SK-N-MC (cell line): ENCODE results near the gene MVK.

Experiments
- DNase-seq: peaks from one replicate; pipeline ENCODE4 v3.0.0-alpha.2; 2011; ENCODE audit warnings: low read depth, low spot score
- H3K27ac ChIP-seq: fragments of 200-600 bp; sonication (generic); 2 replicates; pipeline ENCODE4 v1.5.1; 2016; ENCODE audit warnings: mixed run types
- H3K36me3 ChIP-seq: fragments of 200-600 bp; sonication (generic); 2 replicates; pipeline ENCODE4 v1.6.1; 2017; ENCODE audit warnings: antibody characterized with exemption, low read length, mixed read lengths; ENCODE audit not compliant: insufficient read depth
- H3K4me3 ChIP-seq: fragments of 200-600 bp; sonication (generic); 2 replicates; pipeline ENCODE4 v1.5.1; 2016
- H3K9ac ChIP-seq: fragments of 200-600 bp; sonication (generic); 2 replicates; pipeline ENCODE4 v1.8.0; 2017; ENCODE audit warnings: mixed run types, mixed read lengths; ENCODE audit not compliant: insufficient read length
- H3K9me3 ChIP-seq: fragments of 200-600 bp; sonication (generic); 2 replicates; pipeline ENCODE4 v1.6.1; 2017; ENCODE audit warnings: low read depth, mild to moderate bottlenecking, antibody characterized with exemption, low read length, moderate library complexity, mixed read lengths
- EZH2 ChIP-seq: fragments of 200-600 bp; sonication (generic); IDR thresholded peaks from one replicate; pipeline ENCODE4 v1.6.1; 2017; ENCODE audit warnings: antibody characterized with exemption
- FOXP2 ChIP-seq: optimal IDR thresholded peaks from 2 replicates; pipeline ENCODE3; 2011; ENCODE audit warnings: mild to moderate bottlenecking, moderate library complexity; ENCODE audit not compliant: insufficient read depth; ENCODE audit errors: extremely low read length, control extremely low read depth
- POLR2AphosphoS5 ChIP-seq: IDR thresholded peaks from 2 replicates; pipeline ENCODE4 v1.6.1; 2012; ENCODE audit warnings: mild to moderate bottlenecking, low read depth, low read length, borderline replicate concordance

MVK gene

GRCh38 chr12:109630107-109630506 is 56.5 kb downstream of the MVK start:
- no peak for DNase-seq
- Histone ChIP-seq H3K9ac (no peak overlapping the region), H3K27ac (no peak overlapping the region), H3K36me3 (no peaks in the 10 kb centered on the region), H3K9me3 (no peaks in the 10 kb centered on the region), H3K4me3 (no peak overlapping the region)
- TF ChIP-seq POLR2AphosphoS5, result no peak
- no peak for TF ChIP-seq EZH2
- TF ChIP-seq FOXP2, result no peak

GRCh38 chr12:109630815-109631214 is 57.2 kb downstream of the MVK start:
- no peak for DNase-seq
- Histone ChIP-seq H3K4me3 (no peak overlapping the region), H3K27ac (no peak overlapping the region), H3K36me3 (no peaks in the 10 kb centered on the region), H3K9ac (no peak overlapping the region), H3K9me3 (no peaks in the 10 kb centered on the region)
- no peak for TF ChIP-seq EZH2
- TF ChIP-seq POLR2AphosphoS5, result no peak
- TF ChIP-seq FOXP2, result no peak

DNA sequence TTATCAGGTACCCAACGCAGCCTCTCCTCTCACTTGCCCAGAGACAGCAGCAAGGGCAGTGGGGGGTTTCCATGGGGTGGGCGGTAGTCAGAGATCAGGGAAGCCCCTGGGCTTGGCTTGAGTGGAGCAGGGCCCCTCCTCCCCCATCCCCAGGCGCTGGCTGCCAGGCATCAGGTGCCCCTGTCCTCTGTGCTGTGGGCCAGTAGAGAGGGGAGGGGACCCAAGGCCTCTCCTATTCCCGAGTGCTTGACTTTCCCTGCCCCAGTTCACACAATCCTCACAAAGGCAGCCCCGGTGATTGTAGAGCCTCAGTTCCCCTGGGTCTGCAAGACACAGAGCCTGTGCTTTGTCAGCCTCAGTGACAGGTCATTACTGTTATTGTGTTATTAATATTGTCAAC is 57.7 kb downstream of the MVK start:
- no peak overlapping the region for H3K27ac ChIP-seq
- DNase-seq, result no peak
- TF ChIP-seq POLR2AphosphoS5 (no peak), FOXP2 (no peak), EZH2 (no peak)
- no peaks in the 10 kb centered on the region for H3K36me3 ChIP-seq
- H3K9me3 ChIP-seq, result no peaks in the 10 kb centered on the region
- no peak overlapping the region for H3K9ac ChIP-seq
- H3K4me3 ChIP-seq, result no peak overlapping the region

DNA sequence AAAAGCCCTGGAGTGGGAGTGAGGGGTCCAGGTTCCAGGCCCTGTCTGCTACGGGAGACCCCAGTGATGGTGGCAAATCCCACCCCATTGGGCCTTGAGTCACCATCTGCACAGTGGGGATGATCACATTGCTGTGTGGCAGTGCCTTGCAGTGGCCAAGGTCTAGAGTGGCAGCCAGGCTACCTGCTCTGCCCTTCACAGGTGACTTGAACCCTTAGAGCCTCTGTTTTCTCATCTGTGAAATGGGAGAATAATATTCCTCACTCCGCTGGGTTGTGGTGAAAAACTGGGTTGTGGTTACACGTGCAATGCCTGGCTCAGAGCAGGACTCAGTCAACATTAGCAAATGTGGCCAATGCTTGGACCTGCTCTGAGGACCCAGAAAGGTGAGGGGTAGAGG is 58.2 kb downstream of the MVK start:
- H3K9me3 ChIP-seq, result no peaks in the 10 kb centered on the region
- no peak overlapping the region for H3K27ac ChIP-seq
- H3K9ac ChIP-seq, result no peak overlapping the region
- H3K36me3 ChIP-seq, result no peaks in the 10 kb centered on the region
- H3K4me3 ChIP-seq, result no peak overlapping the region
- DNase-seq, result no peak
- TF ChIP-seq FOXP2 (no peak), EZH2 (no peak), POLR2AphosphoS5 (no peak)

- Histone ChIP-seq H3K27ac (no peak overlapping the region), H3K9me3 (no peaks in the 10 kb centered on the region), H3K4me3 (no peak overlapping the region), H3K9ac (no peak overlapping the region), H3K36me3 (no peaks in the 10 kb centered on the region)
- TF ChIP-seq FOXP2 (no peak), POLR2AphosphoS5 (no peak), EZH2 (no peak)
- DNase-seq, result no peak
Measured at GRCh38 chr12:109632342-109632741, 58.7 kb downstream of the MVK start.

DNA sequence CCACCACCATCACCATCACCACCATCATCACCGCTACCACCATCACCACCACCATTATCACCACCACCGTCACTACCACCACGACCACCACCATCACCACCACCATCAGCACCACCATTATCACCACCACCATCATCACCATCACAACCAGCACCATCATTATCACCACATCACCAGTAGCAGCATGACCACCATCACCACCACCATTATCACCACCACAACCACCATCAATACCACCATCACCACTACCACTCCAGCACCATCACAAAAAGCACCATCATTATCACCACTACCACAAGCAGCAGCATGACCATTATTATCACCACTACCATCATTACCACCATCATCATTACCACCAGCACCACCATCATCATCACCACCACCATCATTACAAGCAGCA is 62.1 kb downstream of the MVK start:
- TF ChIP-seq EZH2 (no peak), FOXP2 (no peak), POLR2AphosphoS5 (no peak)

DNA sequence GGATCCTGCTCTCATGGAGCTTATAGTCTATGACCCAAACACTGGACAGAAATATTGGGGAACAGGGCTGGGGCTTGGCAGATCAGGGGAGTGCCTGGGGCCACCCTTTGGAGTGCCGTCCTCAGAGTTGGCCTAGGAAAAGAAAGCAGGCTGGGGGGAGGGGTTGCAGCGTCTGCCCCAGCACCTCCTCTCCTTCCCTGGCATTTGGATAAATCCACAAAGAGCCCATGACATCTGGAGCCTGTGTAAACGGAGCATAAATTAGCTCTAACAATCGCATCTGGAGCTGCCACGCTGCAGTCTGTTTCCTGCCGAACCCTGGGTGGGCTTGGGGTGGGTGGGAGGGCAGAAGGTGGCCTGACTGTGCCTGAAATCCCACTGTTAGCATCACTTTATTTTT is 63.8 kb downstream of the MVK start:
- Histone ChIP-seq H3K36me3 (no peaks in the 10 kb centered on the region), H3K4me3 (no peak overlapping the region), H3K9me3 (no peaks in the 10 kb centered on the region), H3K27ac (no peak overlapping the region), H3K9ac (no peak overlapping the region)
- DNase-seq, result no peak
- TF ChIP-seq FOXP2 (no peak), EZH2 (no peak), POLR2AphosphoS5 (no peak)

More for the DNA sequence above, 62.1 kb downstream of the MVK start:
- no peak overlapping the region for H3K27ac ChIP-seq
- no peaks in the 10 kb centered on the region for H3K36me3 ChIP-seq
- no peak overlapping the region for H3K9ac ChIP-seq
- no peak overlapping the region for H3K4me3 ChIP-seq
- DNase-seq, result no peak
- no peaks in the 10 kb centered on the region for H3K9me3 ChIP-seq

GRCh38 chr12:109637996-109638395 is 64.4 kb downstream of the MVK start:
- TF ChIP-seq FOXP2 (no peak), EZH2 (no peak), POLR2AphosphoS5 (no peak)
- Histone ChIP-seq H3K9me3 (no peaks in the 10 kb centered on the region), H3K27ac (no peak overlapping the region), H3K36me3 (no peaks in the 10 kb centered on the region), H3K4me3 (no peak overlapping the region), H3K9ac (no peak overlapping the region)
- no peak for DNase-seq

DNA sequence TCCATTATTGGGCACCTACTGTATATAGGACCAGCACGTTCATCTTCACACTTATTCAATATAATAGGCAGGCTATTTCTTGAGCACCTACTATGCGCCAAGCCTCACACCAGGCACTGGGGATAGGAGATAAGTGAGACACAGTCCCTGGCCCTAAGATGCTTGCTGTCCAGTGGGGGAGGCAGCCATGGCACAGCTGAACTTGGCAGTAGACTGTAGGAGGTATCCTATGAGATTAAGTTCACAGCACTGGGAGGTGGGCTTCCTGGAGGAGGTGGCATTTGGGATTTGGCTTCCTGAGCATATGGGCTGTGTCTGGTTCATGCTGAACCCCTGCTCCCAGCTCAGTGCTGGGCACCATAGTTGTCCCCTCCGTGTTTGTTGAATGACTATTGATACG is 65.1 kb downstream of the MVK start:
- no peak overlapping the region for H3K27ac ChIP-seq
- no peaks in the 10 kb centered on the region for H3K9me3 ChIP-seq
- H3K9ac ChIP-seq, result no peak overlapping the region
- DNase-seq, result no peak
- no peaks in the 10 kb centered on the region for H3K36me3 ChIP-seq
- H3K4me3 ChIP-seq, result no peak overlapping the region
- TF ChIP-seq POLR2AphosphoS5 (no peak), EZH2 (no peak), FOXP2 (no peak)
